ENCODE data around the gene GALNT9. TPM values are rescaled to one million over a fixed set of nuclear protein-coding genes. Genes with fewer than 3 reads are reported as not detected.
"Not testable (repeated sequence)": the region's sequence is repeated elsewhere in the genome, so short reads cannot be mapped to it uniquely, and the experiment has no call there.

The GALNT9 gene
- total RNA-seq, 4 donors from 2014 or later, result 0.13 TPM; not detected in 3

- TF ChIP-seq POLR2A (IDR thresholded peaks at IDR 0.05), result no peak
- TF ChIP-seq CTCF (IDR thresholded peaks at IDR 0.05), result no peak
- H3K4me3 ChIP-seq (ENCODE audit: low read depth, poor library complexity, severe bottlenecking), result no peak overlapping the region
- 82 to 83% methylated on average over 27 to 28 of the region's 28 CpGs for WGBS, 2 donors
- no peak for DNase-seq (ENCODE audit: low spot score in 2 of 2)
- intact Hi-C loops (cut with DNase I; ENCODE audit: low total_unique reads), result loop anchor here (5.0 kb wide), 1 partner anchor 1068 kb away; no protein-coding TSS in a partner anchor
Observed at GRCh38 chr12:132245521-132246101, 83.8 kb downstream of the GALNT9 start.

DNA sequence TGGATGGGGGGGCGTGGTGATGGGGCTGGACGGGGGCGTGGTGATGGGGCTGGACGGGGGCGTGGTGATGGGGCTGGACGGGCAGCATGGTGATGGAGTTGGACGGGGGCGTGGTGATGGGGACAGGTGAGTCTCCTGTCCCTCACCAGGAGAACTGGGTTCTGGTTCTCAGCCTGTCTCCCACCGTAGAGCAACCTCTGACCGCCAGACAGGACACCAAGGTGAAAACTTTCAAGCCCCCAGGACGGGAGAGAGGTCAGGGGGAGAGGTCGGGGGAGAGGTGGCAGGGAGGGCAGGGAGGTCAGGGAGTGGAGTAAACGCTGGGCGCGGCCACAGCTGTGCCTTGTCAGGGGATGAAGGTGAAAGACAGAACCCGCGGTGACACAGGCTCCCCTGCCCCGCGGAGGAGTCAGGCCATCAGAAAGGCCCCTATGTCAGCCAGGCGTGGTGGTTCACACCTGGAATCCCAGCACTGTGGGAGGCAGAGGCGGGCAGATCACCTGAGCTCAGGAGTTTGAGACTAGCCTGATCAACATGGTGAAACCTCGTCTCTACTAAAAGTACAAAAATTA is 84.6 kb downstream of the GALNT9 start:
- H3K4me3 ChIP-seq (ENCODE audit: low read depth, poor library complexity, severe bottlenecking), result no peak overlapping the region
- 76 to 80% methylated on average over 18 to 22 of the region's 22 CpGs for WGBS, 2 donors
- intact Hi-C loops (cut with DNase I; ENCODE audit: low total_unique reads), result loop anchor here (5.0 kb wide), 1 partner anchor 1068 kb away; no protein-coding TSS in a partner anchor
- DNase-seq (ENCODE audit: low spot score in 2 of 2), result no peak
- TF ChIP-seq CTCF (IDR thresholded peaks at IDR 0.05), result no peak
- TF ChIP-seq POLR2A (IDR thresholded peaks at IDR 0.05), result no peak

GRCh38 chr12:132243596-132244310 is 85.6 kb downstream of the GALNT9 start:
- DNase-seq (ENCODE audit: low spot score in 2 of 2), result no peak
- TF ChIP-seq CTCF (IDR thresholded peaks at IDR 0.05), result no peak
- TF ChIP-seq POLR2A (IDR thresholded peaks at IDR 0.05), result no peak
- H3K4me3 ChIP-seq (ENCODE audit: low read depth, poor library complexity, severe bottlenecking), result no peak overlapping the region
- 60 to 65% methylated on average over 20 to 26 of the region's 29 CpGs for WGBS, 2 donors
- intact Hi-C loops (cut with DNase I; ENCODE audit: low total_unique reads), result no loop called here

DNA sequence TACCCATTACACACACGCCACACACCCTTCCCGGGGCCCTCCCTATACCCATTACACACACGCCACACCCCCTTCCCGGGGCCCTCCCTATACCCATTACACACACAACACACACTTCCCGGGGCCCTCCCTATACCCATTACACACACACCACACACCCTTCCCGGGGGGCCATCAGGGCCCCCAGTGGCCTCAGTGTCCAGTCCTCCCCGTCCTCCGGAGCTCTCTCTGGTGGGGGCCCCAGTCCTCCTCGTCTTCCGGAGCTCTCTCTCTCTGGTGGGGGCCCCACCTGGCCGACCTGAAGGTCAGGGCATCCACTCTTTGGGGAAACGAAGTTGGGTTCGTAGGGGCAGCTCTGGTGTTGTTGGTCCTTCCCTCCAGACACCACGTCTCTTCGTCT is 86.2 kb downstream of the GALNT9 start:
- WGBS, 2 donors, result 67 to 75% methylated on average over 15 of the region's 15 CpGs
- H3K4me3 ChIP-seq (ENCODE audit: low read depth, poor library complexity, severe bottlenecking); DNase-seq (ENCODE audit: low spot score in 2 of 2); intact Hi-C loops (cut with DNase I; ENCODE audit: low total_unique reads): not testable (repeated sequence)

GRCh38 chr12:132240669-132241007 is 88.8 kb downstream of the GALNT9 start:
- H3K4me3 ChIP-seq (ENCODE audit: low read depth, poor library complexity, severe bottlenecking); intact Hi-C loops (cut with DNase I; ENCODE audit: low total_unique reads); DNase-seq (ENCODE audit: low spot score in 2 of 2): not testable (repeated sequence)
- WGBS, 2 donors, result 49 to 51% methylated on average over 7 of the region's 7 CpGs

- intact Hi-C loops (cut with DNase I; ENCODE audit: low total_unique reads), result no loop called here
- 72 to 78% methylated on average over 31 to 32 of the region's 32 CpGs for WGBS, 2 donors
- H3K4me3 ChIP-seq (ENCODE audit: low read depth, poor library complexity, severe bottlenecking), result no peak overlapping the region
- DNase-seq (ENCODE audit: low spot score in 2 of 2), result no peak
- TF ChIP-seq CTCF (IDR thresholded peaks at IDR 0.05) (no peak), POLR2A (IDR thresholded peaks at IDR 0.05) (no peak)
Observed at GRCh38 chr12:132239796-132240668, 89.4 kb downstream of the GALNT9 start.

All from lower leg skin (tissue), 4 donors.